GM10266 (cell line): ENCODE measurements around the gene ACTR2.

ENCODE experiments used
- DNase-seq: peaks from one replicate; pipeline ENCODE4 v3.0.0; 2012; ENCODE audit errors: extremely low spot score
- TF ChIP-seq, protein P1 (sequence below): IDR thresholded peaks from 2 replicates; pipeline ENCODE4 v1.5.1; 2012; ENCODE audit warnings: mild to moderate bottlenecking, low read depth; ENCODE audit not compliant: control insufficient read depth, insufficient read depth; ENCODE audit errors: missing control alignments

The ACTR2 gene

DNA sequence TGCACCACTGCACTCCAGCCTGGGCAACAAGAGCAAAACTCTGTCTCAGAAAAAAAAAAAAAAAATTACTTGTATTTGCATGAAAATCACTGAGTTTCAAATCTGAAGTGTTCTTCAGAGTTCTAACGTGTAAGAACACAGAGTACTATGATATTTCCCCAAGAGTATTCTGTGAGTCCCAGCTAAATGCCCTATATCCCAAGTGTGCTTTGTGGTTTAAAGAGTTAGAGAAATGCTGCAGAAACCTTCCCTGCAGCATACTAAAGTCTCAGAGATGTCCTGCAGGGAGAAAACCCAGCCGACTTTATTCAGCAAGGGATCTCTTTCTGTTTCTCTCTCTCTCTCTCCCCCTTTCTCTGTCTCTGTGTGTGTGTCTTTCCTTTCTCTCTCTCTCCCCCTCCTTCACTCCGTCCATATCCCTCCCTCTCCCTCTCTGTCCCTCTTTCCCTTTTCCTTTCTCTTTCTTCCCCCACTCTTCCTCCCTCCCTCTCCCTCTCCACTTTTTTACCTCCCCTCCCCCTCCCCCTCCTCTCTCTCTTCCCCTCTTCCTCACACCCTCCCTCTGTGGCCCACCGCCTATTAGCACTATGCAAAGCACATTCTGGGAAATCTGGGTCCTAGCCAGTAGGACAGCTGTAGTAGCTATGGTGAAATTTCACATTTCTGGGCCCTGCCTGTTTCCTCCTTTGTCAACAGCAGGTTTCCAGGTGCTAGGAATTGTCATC lies 54.2 kb downstream of the ACTR2 start:
- no peak for DNase-seq
- TF ChIP-seq, protein P1, sequence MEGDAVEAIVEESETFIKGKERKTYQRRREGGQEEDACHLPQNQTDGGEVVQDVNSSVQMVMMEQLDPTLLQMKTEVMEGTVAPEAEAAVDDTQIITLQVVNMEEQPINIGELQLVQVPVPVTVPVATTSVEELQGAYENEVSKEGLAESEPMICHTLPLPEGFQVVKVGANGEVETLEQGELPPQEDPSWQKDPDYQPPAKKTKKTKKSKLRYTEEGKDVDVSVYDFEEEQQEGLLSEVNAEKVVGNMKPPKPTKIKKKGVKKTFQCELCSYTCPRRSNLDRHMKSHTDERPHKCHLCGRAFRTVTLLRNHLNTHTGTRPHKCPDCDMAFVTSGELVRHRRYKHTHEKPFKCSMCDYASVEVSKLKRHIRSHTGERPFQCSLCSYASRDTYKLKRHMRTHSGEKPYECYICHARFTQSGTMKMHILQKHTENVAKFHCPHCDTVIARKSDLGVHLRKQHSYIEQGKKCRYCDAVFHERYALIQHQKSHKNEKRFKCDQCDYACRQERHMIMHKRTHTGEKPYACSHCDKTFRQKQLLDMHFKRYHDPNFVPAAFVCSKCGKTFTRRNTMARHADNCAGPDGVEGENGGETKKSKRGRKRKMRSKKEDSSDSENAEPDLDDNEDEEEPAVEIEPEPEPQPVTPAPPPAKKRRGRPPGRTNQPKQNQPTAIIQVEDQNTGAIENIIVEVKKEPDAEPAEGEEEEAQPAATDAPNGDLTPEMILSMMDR = no peak

DNA sequence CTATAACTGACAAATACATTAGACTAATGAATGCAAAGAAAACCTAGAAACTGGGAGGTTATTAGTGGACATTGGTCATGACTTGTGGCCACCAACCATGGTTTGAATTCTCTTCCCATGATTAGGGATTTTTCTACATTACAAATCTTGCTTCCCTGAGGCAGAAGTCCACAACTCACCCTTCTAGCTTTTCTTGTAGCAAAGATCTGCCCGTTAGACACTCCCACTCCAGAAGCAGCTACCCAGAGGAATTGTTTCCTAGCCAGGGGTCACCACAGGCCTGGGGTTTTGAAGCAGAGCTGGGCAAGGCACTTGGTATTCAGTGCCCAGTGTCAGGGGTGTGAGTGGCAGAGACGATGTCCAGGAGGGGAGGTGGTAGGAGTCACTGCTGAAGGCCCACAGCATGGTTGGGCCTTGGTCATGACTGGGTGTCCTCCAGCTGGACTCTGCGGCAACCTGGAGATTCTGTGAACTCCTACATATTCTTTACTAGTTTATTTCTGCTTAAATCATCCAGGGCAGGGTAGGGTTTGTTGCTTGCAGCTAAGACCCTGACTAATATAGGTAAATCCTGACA lies 54.9 kb downstream of the ACTR2 start:
- TF ChIP-seq, protein P1 = no peak
- DNase-seq = no peak

DNA sequence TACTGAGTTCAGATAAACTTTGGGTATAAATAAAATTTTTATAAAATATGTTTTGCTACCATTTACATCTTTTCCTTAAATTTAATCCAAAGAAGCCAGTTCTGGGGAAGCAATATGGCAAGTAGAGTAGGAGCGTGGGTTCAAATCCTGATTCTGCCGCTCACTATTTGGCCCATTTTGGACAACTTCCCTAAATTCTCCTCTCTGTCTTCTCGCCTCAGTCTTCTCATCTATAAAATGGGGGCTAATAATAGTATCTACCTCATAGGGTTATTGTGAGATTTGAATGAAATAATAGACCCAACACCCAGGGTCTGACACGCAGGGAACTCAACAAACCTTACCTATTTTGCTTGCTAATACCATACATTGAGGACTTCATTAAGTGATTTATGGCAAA lies 59.7 kb downstream of the ACTR2 start:
- DNase-seq = no peak

DNA sequence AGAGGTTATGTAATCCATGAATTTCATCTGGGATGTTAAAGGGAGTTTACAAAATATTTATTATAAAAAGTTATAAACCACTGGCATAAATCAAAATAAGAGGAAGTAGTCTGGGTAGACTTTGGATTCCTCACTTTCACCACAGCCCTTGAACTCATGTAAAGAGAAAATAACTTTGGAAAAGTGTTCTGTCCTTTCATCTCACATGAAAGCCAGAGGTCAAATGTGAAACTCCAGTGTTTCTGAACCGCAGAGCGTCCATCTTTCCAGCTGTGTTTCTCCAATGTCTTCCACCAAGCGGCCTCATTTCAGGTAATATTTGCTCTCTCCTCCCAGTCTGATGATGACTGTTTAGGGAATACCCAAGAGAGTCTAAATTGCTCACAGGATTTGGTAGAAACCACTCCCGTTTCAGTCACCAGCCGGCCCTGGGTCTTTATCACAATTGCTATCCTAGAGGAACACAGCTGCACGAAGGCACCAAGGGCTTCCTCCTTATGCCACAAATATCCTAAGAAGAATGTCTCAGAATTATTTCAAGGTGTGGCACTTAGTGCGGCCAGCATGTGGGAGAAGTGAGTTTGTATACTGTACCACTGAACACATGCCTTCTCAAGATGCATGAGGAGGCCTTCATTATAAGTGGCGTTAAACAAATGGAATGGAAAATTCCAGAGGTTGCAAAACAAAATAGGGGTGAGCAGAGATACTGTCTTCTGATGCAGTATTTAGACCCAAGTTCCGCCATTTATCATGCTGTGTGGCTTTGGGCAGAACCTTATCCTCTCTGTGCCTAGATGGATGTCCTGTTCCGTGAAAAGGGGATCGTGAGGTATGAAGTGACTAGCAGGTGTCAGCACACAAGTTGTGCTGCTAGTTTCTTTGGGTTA lies 63.8 kb downstream of the ACTR2 start:
- DNase-seq = no peak
- TF ChIP-seq, protein P1 = no peak

More for the DNA sequence above, 59.7 kb downstream of the ACTR2 start:
- TF ChIP-seq, protein P1 = no peak

DNA sequence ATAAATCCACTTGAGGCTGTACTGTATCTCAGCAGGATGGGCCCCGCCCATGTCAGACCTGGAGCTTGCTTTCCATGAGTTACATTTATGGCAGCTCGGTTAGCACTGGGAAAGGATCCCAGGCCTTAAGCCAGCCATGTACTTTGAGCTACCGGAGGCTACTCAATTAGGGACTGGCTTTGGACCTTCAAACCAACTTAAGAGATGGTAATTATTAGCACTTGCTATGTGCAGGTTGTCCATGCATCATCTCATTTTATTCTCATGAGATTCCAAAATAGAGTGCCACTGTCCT lies 64.4 kb downstream of the ACTR2 start:
- DNase-seq = no peak
- TF ChIP-seq, protein P1 = no peak

DNA sequence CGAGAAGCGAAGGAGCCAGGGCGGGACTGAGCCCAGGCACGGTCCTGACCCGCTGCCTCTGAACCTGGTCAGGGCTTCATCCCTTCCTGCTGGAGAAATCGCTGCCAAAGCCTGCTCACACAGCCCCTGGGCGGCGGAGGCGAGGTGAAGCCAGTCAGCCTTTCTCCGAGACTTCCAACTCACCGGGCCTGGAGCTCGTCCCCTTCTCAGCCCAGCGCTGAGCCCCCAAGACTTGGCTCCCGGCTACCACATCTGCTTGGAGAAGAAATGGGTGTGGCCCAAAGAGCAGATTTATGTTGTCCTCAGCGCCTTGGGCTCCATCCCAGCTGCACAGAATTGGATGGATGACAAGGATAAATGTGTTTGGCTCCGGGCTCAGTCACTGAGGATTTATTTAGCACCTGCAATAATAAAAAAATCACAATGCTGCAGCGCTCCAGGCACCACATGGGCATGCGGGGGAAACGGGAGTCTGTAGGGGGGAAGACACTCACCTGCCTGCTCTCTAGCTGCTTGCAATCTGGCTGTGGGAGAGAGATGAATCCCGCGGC lies 64.9 kb downstream of the ACTR2 start:
- DNase-seq = no peak
- TF ChIP-seq, protein P1 = no peak
